K562 (cell line): Measurements from ENCODE around the gene ATAD2B. TPM values are rescaled to one million over a fixed set of nuclear protein-coding genes. Genes with fewer than 3 reads are reported as not detected.

Experiments used
- ATAC-seq: fragments of 200-7000 bp; cut with Tn5 transposase; 3 replicates; pipeline ENCODE4 v1.9.1; 2020; ENCODE audit warnings: moderate library complexity
- BruUV-seq: library from RNA; stranded (reverse); fragments of 400-500 nt; replicated peaks from 2 replicates; lab custom pipeline; 2021; lab: Mats Ljungman, UMichigan
- CTCF ChIA-PET: fragments of 300-600 bp; formaldehyde crosslinking; extraction: SDS; loops from one replicate; lab custom pipeline; 2021; ENCODE audit warnings: low intra/inter-chr PET ratio; lab: Yijun Ruan, JAX
- POLR2A ChIA-PET: fragments of 300-600, 350-650 bp; sonication (Branson Sonifier 250); formaldehyde crosslinking; extraction: SDS; loops from one replicate; lab custom pipeline; 2021; ENCODE audit warnings: antibody characterized with exemption, inconsistent platforms; lab: Yijun Ruan, JAX
- DNase-seq, 4 experiments: peaks; one replicate each; pipeline versions ENCODE4 v3.0.0 to v3.0.0-alpha.2; 2011 to 2018; ENCODE audit warnings: low spot score in 3 of 4, mixed read lengths in 3 of 4; ENCODE audit errors: extremely low read depth in 1 of 4
- FAIRE-seq: peaks from 2 replicates; lab custom pipeline; 2011; peaks lifted over from hg19 to GRCh38; lab: Jason Lieb, UNC
- H2AFZ ChIP-seq: 2 replicates; pipeline ENCODE4 v1.6.0; 2011; ENCODE audit warnings: low read depth, low read length, control low read depth, inconsistent platforms
- H3K27ac ChIP-seq: fragments of 200-600 bp; 3 replicates; pipeline ENCODE4 v1.8.0; 2011; ENCODE audit warnings: low read depth, mild to moderate bottlenecking, control low read depth, inconsistent platforms, low read length, moderate library complexity, mixed read lengths; ENCODE audit errors: extremely low read depth
- H3K27me3 ChIP-seq, 2 experiments: fragments of 300-600 bp in 1 of 2; 2 replicates in 1 of 2; 3 replicates in 1 of 2; pipeline versions ENCODE4 v1.6.0 to v1.8.0; 2011; ENCODE audit warnings: inconsistent platforms in 2 of 2, low read length in 2 of 2, mild to moderate bottlenecking in 1 of 2, mixed read lengths in 1 of 2, moderate library complexity in 1 of 2; ENCODE audit not compliant: control insufficient read depth in 2 of 2, insufficient read depth in 2 of 2
- H3K36me3 ChIP-seq: fragments of 300-600 bp; 3 replicates; pipeline ENCODE4 v1.8.0; 2011; ENCODE audit warnings: mild to moderate bottlenecking, low read length, inconsistent platforms; ENCODE audit not compliant: control insufficient read depth, insufficient read depth
- H3K4me1 ChIP-seq, 2 experiments: fragments of 200-600 bp in 1 of 2; replicated peaks in 1 of 2; 2 replicates in 1 of 2; 3 replicates in 1 of 2; pipeline versions ENCODE4 v1.5.1 to v1.8.0; 2011; ENCODE audit warnings: inconsistent platforms in 2 of 2, low read length in 2 of 2, mild to moderate bottlenecking in 1 of 2, mixed read lengths in 1 of 2, moderate library complexity in 1 of 2; ENCODE audit not compliant: control insufficient read depth in 2 of 2, insufficient read depth in 2 of 2
- H3K4me2 ChIP-seq: 2 replicates; pipeline ENCODE4 v1.6.1; 2011; ENCODE audit warnings: low read length, control low read depth, inconsistent platforms, mixed read lengths; ENCODE audit not compliant: insufficient read depth
- H3K4me3 ChIP-seq: fragments of 200-600 bp; sonication (generic), shearing (Covaris generic); 2 replicates; pipeline ENCODE4 v1.5.1; 2016; ENCODE audit warnings: control low read depth, inconsistent platforms
- H3K79me2 ChIP-seq: fragments of 200-600 bp; 3 replicates; pipeline ENCODE4 v1.8.0; 2011; ENCODE audit warnings: low read length, inconsistent platforms; ENCODE audit not compliant: control insufficient read depth, insufficient read depth
- H3K9ac ChIP-seq, 2 experiments: 2 replicates each; pipeline versions ENCODE4 v1.6.0 to v1.6.1; 2011; ENCODE audit warnings: low read depth in 2 of 2, low read length in 2 of 2, control low read depth in 1 of 2, inconsistent platforms in 1 of 2, mild to moderate bottlenecking in 1 of 2, mixed read lengths in 1 of 2; ENCODE audit not compliant: insufficient read depth in 1 of 2
- H3K9me1 ChIP-seq: one replicate; pipeline ENCODE4 v1.6.0; 2011; ENCODE audit warnings: inconsistent platforms, mild to moderate bottlenecking, low read length, moderate library complexity; ENCODE audit not compliant: control insufficient read depth, insufficient read depth
- H3K9me3 ChIP-seq: replicated peaks from 2 replicates; pipeline ENCODE4 v1.5.1; 2011; ENCODE audit warnings: low read depth, low read length, inconsistent platforms; ENCODE audit not compliant: control insufficient read depth, insufficient read depth
- H4K20me1 ChIP-seq: replicated peaks from 2 replicates; pipeline ENCODE4 v1.6.1; 2011; ENCODE audit warnings: low read length, inconsistent platforms, mixed read lengths; ENCODE audit not compliant: control insufficient read depth, insufficient read depth
- ARHGAP35 ChIP-seq: fragments of 450-650 bp; IDR thresholded peaks from 2 replicates; pipeline ENCODE4 v1.6.1; 2018; ENCODE audit not compliant: partially characterized antibody
- BDP1 ChIP-seq: IDR thresholded peaks from 3 replicates; pipeline ENCODE4 v1.6.1; 2011; ENCODE audit not compliant: insufficient read length, insufficient read depth
- BRD4 ChIP-seq: fragments of 200-600 bp; sonication (generic); IDR thresholded peaks from 2 replicates; pipeline ENCODE4 v1.6.1; 2017; ENCODE audit warnings: inconsistent platforms
- CEBPG ChIP-seq, 3 experiments: fragments of 200-800 bp in 1 of 3; sonication (Bioruptor generic) in 1 of 3; sonication (generic) in 1 of 3; formaldehyde crosslinking in 1 of 3; IDR thresholded peaks in 2 of 3; conservative IDR thresholded peaks in 1 of 3; 2 replicates each; pipeline versions ENCODE4 v1.6.1 to v1.8.0; 2016 to 2022; ENCODE audit warnings: missing compliant biosample characterization in 2 of 3, missing genetic modification characterization in 2 of 3, mild to moderate bottlenecking in 1 of 3, missing genetic modification reagents in 1 of 3
- CREB1 ChIP-seq, 2 experiments: sonication (generic) in 1 of 2; formaldehyde crosslinking in 1 of 2; IDR thresholded peaks; 2 replicates each; pipeline versions ENCODE4 v1.6.1 to v1.8.0; 2012 to 2022; ENCODE audit warnings: inconsistent platforms in 1 of 2, mild to moderate bottlenecking in 1 of 2, missing genetic modification reagents in 1 of 2, moderate library complexity in 1 of 2
- ELK1 ChIP-seq: sonication (generic); formaldehyde crosslinking; IDR thresholded peaks from 2 replicates; pipeline ENCODE4 v1.8.1; 2022; ENCODE audit warnings: missing genetic modification reagents
- FOXA1 ChIP-seq: fragments of 450-650 bp; IDR thresholded peaks from 2 replicates; pipeline ENCODE4 v1.6.1; 2016; ENCODE audit warnings: mild to moderate bottlenecking, borderline replicate concordance
- GTF2F1 ChIP-seq: IDR thresholded peaks from 2 replicates; pipeline ENCODE4 v1.6.1; 2011; ENCODE audit warnings: low read depth, low read length, improper control_type of control experiment
- HDAC8 ChIP-seq: fragments of 450-650 bp; IDR thresholded peaks from 2 replicates; pipeline ENCODE4 v1.6.1; 2016; ENCODE audit warnings: mild to moderate bottlenecking, missing genetic modification characterization, moderate library complexity, missing compliant biosample characterization
- HIVEP1 ChIP-seq: fragments of 250-450 bp; sonication (Bioruptor Pico); IDR thresholded peaks from 2 replicates; pipeline ENCODE4 v1.4.0; 2020; ENCODE audit warnings: mild to moderate bottlenecking
- KLF10 ChIP-seq: fragments of 250-450 bp; sonication (Bioruptor Pico); IDR thresholded peaks from 2 replicates; pipeline ENCODE4 v1.6.1; 2021; ENCODE audit warnings: matching md5 sums
- L3MBTL2 ChIP-seq: fragments of 450-650 bp; IDR thresholded peaks from 2 replicates; pipeline ENCODE4 v1.6.1; 2016; ENCODE audit warnings: mild to moderate bottlenecking, moderate library complexity
- MEIS2 ChIP-seq: fragments of 450-650 bp; IDR thresholded peaks from 2 replicates; pipeline ENCODE4 v1.6.1; 2014; ENCODE audit warnings: mild to moderate bottlenecking; ENCODE audit not compliant: partially characterized antibody
- MIER1 ChIP-seq: fragments of 450-650 bp; IDR thresholded peaks from 2 replicates; pipeline ENCODE4 v1.6.1; 2016; ENCODE audit warnings: antibody characterized with exemption, mild to moderate bottlenecking, low read depth
- NR1H2 ChIP-seq: sonication (generic); formaldehyde crosslinking; IDR thresholded peaks from 2 replicates; pipeline ENCODE4 v1.4.0; 2020; ENCODE audit warnings: mild to moderate bottlenecking, missing genetic modification reagents
- POLR2A ChIP-seq: fragments of 450-650 bp; conservative IDR thresholded peaks from 2 replicates; pipeline ENCODE4 v1.6.1; 2016
- TFAP4 ChIP-seq: sonication (generic); formaldehyde crosslinking; IDR thresholded peaks from 2 replicates; pipeline ENCODE4 v1.8.0; 2022; ENCODE audit warnings: missing genetic modification reagents, mild to moderate bottlenecking, moderate library complexity, borderline replicate concordance
- ZNF277 ChIP-seq: fragments of 250-450 bp; sonication (Bioruptor Pico); IDR thresholded peaks from 2 replicates; pipeline ENCODE4 v1.8.0; 2022; ENCODE audit warnings: inconsistent platforms, mild to moderate bottlenecking, moderate library complexity, borderline replicate concordance
- ZNF695 ChIP-seq: fragments of 450-650 bp; formaldehyde crosslinking; IDR thresholded peaks from 2 replicates; pipeline ENCODE4 v1.4.0; 2020; ENCODE audit warnings: mild to moderate bottlenecking, moderate library complexity
- WGBS: fragments of 100-300 bp; shearing (Covaris generic); methylation state at CpG from one replicate; pipeline ENCODE4 v1.1.6; 2016; ENCODE audit warnings: low coverage, mixed read lengths; ENCODE audit not compliant: insufficient coverage; ENCODE audit errors: missing lambda C conversion rate; 5-methylcytosine and 5-hydroxymethylcytosine counted together
- in situ Hi-C: fragments of 300-500 bp; cut with MboI; formaldehyde crosslinking; loops from 4 replicates; pipeline ENCODE4 v1.15.0; 2018; ENCODE audit warnings: inconsistent platforms, mixed read lengths
- intact Hi-C: fragments of 100-400 bp; cut with micrococcal nuclease; formaldehyde crosslinking; loops from 2 replicates; pipeline ENCODE4 v1.14.2; 2022
- polyA plus RNA-seq, 8 experiments: library from polyadenylated mRNA; depleted of rRNA in 4 of 8; stranded (reverse) in 5 of 8; unstranded in 3 of 8; fragments of >200 nt; fragmentation: Nextera tagmentation in 2 of 8; fragmentation: Illumina TruSeq in 1 of 8; extraction: Ambion mirVana in 2 of 8; extraction: Trizol in 1 of 8; gene quantifications; 2 replicates each; pipeline versions ENCODE4 v1.2.1 to v1.2.3, GENCODE V29; 2011 to 2014; ENCODE audit warnings: inconsistent platforms in 1 of 8, missing spikeins in 1 of 8
- total RNA-seq, 7 experiments: library from RNA; depleted of rRNA in 6 of 7; stranded (reverse); fragments of >200 nt in 6 of 7; fragmentation: Illumina TruSeq in 2 of 7; extraction: Trizol in 2 of 7; gene quantifications; 2 replicates each; pipeline versions ENCODE4 v1.2.1 to v1.2.3, GENCODE V29; 2011 to 2021; ENCODE audit warnings: low replicate concordance in 1 of 7

Gene ATAD2B
- total and polyA plus RNA-seq, 9 of the 15 experiments (the other 6 are each of a cell fraction or from before 2014, with no cell fraction given): 3.2 to 21.6 (median 11.4) TPM

DNA sequence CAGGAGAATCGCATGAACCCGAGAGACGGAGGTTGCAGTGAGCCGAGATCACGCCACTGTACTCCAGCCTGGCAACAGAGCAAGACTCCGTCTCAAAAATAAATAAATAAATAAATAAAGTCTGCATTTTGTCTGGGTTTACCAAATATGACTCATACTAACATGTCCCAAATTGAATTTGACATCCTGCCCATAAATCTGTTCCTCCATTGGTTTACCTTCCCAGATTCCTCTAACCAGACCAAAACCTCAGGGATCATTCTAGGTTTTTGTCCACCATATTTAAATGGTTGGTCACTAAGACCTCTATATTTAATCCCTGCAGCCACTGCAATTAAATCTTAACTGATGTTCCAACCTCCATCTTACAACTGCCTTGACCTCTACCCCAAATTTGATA, 150.9 kb downstream of the ATAD2B start:
- Histone ChIP-seq H3K4me1 (no peaks in the 10 kb centered on the region), H3K27me3 (no peaks in the 10 kb centered on the region), H3K4me2 (no peak overlapping the region), H3K79me2 (no peaks in the 10 kb centered on the region), H4K20me1 (no peaks in the 10 kb centered on the region), H3K27ac (no peak overlapping the region), H3K9me3 (no peaks in the 10 kb centered on the region), H3K4me3 (no peak overlapping the region), H3K9me1 (no peaks in the 10 kb centered on the region), H2AFZ (no peak overlapping the region), H3K9ac (no peak overlapping the region), H3K36me3 (peaks cover 22% of the 10 kb centered on the region; the same call in 2 of the 3 replicates)
- ChIA-PET CTCF (no interaction called here), POLR2A (no interaction called here)
- in situ Hi-C loops (no loop called here), intact Hi-C loops (no loop called here)
- FAIRE-seq: no peak
- 98% methylated on average over 5 of the region's 6 CpGs for WGBS
- DNase-seq: no peak
- ATAC-seq: no peak
- BruUV-seq: no TSS peak
- no peak for TF ChIP-seq GTF2F1
- TF ChIP-seq KLF10 (CRISPR knock-in tag): no peak
- no peak for TF ChIP-seq ZNF695
- TF ChIP-seq HIVEP1 (CRISPR knock-in tag): no peak
- TF ChIP-seq BRD4: no peak
- no peak for TF ChIP-seq MEIS2
- TF ChIP-seq ARHGAP35: no peak
- TF ChIP-seq ZNF277 (CRISPR knock-in tag): no peak
- TF ChIP-seq FOXA1: no peak
- TF ChIP-seq CREB1 (IDR thresholded peaks at IDR 0.05): no peak
- TF ChIP-seq CREB1 (CRISPR knock-in tag; IDR thresholded peaks at IDR 0.05): no peak
- TF ChIP-seq HDAC8: no peak
- TF ChIP-seq TFAP4 (CRISPR knock-in tag): no peak
- no peak for TF ChIP-seq BDP1
- TF ChIP-seq NR1H2 (CRISPR knock-in tag): no peak
- no peak for TF ChIP-seq L3MBTL2
- TF ChIP-seq ELK1 (CRISPR knock-in tag): no peak
- TF ChIP-seq MIER1: no peak
- no peak for TF ChIP-seq POLR2A
- no peak for TF ChIP-seq CEBPG (CRISPR knock-in tag; IDR thresholded peaks at IDR 0.05)
- TF ChIP-seq CEBPG (tag; conservative IDR thresholded peaks at IDR 0.05 in 1 of 2, IDR thresholded peaks at IDR 0.05 in 1 of 2): no peak
- TF ChIP-seq, all 486 proteins: peak for 0
